GM18498 (cell line): ENCODE measurements around the gene KRTAP5-8.
"Not testable (repeated sequence)": the region's sequence is repeated elsewhere in the genome, so short reads cannot be mapped to it uniquely, and the experiment has no call there.

Source experiments
- ATAC-seq: cut with Tn5 transposase; IDR thresholded peaks from one replicate; pipeline ENCODE4 v1.9.1; 2021; ENCODE audit warnings: mild to moderate bottlenecking, moderate library complexity; ENCODE audit not compliant: unreplicated experiment

Gene KRTAP5-8

DNA sequence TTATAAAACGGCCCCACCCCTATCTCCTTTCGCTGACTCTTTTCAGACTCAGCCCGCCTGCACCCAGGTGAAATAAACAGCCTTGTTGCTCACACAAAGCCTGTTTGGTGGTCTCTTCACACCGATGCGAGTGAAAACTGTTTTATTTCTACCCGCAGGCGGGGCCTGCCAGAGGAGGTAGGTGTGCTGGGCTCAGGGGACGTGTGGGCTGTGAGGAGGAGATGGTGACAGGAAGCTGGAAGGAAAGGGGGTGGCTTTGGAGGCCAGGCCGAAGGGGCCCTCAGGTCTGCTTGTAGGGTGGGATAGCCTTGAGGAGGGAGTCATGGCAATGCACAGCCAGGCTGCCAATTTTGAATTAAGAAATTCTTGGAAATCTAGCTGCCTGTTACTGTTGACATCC, 32.0 kb upstream of the KRTAP5-8 start:
- no peak for ATAC-seq

DNA sequence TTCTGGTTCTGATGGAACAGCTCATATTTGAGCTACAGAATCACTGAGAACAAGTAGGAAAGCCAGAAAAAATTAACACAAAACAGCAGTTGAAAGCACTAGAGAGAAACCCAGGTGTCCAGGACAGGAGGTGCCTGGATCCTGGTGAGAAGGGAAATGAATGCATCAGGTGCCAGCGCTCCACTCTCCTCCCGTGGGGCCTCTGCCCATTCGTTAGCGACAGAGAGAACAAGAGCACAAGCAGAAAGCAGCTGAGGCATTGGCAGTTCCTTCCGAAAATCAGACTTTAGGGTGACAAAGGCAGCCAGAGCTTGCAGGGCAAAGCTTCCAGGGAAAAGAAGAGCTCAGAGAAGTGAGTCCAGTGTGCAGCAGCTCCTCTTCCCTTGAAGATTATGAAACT, 30.7 kb upstream of the KRTAP5-8 start:
- ATAC-seq, result no peak

DNA sequence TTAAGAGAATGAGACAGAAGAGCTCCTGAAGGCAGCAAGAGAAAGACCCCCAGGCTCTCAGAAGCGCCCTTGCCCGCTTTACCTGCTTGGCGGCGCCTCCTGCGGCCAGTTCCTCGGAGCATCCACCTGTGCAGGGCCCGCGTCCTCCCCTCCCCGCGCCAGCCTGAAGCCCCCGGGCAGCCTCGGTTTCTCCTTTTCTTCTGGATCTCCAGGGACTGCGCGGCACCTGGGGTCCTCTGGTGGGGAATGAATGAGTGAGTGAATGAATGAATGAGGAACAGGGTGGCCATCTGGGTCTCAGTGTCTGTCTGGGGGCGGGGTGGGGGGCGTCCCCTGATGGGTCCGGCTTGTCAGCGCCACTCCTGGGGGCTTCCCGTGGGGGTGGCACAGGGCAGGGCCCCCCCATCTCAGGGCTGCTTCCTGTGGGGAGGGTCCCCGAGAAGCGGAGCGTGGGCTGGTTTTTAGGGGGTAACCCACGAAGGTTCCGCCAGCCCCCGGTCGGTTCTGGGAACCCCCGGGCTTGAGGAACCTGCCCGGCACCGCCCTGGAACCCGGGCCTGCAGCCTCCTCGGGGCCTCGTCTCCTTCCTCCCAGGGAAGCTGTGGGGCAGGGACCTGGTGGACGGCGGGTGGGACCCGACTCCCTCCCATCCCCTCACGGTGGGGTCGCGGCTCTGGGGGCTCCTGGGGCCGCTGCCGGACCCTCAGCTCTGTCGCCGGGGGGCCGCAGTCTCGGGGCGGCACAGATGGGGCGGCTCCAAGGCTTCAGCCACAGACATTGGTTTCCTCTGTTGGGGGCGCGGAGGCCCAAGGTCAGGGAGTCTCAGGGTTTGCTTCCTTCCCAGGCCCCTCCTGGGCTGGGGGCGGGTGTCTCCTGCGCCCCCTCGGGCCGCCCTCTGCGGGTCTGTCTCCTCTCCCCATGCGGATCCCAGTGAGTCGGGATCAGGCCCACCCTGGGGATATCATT, 19.0 kb upstream of the KRTAP5-8 start:
- ATAC-seq, result no peak

DNA sequence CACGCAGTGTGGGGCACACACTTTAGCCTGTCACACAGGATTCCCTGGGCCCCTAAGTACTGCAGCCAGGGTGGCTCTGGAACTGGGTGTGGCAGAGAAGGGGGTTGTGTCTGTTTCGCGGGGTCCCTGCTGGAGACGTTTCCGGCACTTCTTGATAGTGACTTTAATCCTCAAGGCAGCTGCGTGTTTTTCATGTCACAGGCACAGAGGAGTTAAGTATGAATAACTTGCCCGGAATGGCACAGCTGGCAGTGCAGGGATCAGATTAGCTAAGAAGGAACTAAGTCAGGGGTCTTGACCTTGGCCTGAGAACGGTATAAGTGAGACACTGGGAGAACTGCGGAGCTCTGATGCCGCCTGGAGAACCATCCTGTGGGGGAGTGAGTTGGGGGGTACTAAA, 18.3 kb upstream of the KRTAP5-8 start:
- ATAC-seq, result no peak

DNA sequence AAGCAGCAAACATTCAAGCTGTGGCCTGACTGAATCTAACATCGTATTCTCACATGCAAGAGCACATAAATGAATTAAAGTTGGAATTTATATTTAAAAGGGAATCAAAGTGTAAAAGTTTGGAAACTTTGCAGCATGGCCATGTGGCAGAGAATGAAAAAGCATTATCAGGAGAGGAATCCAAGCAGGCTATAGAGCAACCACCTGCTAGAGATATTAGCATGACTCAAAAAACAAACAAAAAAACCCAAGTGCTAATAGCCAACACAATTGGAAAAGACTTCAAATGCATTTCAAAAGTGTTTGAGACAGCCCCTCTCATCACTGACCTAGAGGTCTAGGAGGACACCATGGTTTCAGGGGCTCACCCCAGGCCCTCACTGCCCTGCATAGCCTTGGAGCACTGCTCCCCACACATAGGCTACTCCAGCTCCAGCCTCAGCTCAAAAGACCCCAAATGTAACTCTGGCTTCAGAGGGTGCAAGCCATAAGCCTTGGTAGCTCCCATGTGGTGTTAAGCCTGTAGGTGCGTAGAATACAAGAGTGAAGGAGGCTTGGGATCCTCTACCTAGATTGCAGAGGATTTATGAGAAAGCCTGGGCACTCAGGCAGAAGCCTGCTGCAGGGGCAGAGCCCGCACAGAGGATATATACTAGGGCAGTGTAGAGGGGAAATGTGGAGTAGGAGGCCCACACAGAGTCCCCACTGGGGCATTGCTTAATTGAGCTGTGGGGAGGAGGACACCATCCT, 12.5 kb upstream of the KRTAP5-8 start:
- ATAC-seq, result no peak

DNA sequence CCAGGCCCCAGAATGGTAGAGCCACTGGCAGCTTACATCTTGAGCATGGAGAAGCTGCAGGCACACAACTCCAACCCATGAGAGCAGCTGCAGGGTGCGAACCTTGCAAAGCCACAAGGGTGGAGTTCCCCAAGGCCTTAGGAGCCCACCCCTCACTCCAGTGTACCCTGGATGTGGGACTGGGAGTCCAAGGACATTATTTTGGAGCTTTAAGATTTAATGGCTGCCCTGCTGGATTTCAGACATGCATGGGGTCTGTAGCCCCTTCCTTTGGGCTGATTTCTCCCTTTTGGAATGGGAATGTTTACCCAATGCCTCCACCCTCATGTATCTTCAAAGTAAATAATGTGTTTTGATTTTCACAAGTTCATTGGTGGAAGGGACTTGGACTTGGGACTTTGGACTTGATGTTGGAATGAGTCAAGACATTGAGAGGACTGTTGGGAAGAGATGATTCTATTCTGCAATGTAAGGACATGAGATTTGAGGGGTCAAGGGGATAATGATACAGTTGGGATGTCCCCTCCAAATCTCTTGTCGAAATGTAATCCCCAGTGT, 11.8 kb upstream of the KRTAP5-8 start:
- ATAC-seq, result no peak

DNA sequence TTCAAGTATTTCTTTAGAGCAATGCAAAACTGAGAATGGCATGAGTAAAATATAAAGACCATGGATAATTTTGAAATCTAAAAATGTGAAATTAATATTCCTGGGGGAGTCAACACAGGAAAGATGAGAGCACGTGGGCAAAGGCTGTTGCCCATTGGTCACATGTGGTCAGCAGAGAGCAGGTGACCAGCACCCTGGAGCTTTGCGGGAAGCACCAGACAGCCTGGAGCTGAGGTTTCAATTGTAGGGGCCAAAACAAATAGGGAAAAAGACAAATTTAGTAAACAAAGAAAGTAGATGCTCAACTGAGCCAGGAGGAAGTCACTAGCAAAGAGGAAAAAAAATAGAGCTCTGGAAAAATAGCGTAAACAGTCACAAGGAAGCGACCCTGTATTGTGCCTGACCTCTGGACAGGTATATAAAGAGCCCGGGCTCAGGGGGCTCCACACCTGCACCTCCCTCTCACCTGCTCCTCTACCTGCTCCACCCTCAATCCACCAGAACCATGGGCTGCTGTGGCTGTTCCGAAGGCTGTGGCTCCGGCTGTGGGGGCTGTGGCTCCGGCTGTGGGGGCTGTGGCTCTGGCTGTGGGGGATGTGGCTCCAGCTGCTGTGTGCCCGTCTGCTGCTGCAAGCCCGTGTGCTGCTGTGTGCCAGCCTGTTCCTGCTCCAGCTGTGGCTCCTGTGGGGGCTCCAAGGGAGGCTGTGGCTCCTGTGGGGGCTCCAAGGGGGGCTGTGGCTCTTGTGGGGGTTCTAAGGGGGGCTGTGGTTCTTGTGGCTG, 10.8 kb upstream of the KRTAP5-8 start, which contains the start of gene KRTAP5-7:
TSS of gene KRTAP5-7 (plus strand) at position 472 of the 780 bp plus-strand sequence. CDS start at position 506, 34 bp downstream.
- ATAC-seq, result not testable (repeated sequence)

DNA sequence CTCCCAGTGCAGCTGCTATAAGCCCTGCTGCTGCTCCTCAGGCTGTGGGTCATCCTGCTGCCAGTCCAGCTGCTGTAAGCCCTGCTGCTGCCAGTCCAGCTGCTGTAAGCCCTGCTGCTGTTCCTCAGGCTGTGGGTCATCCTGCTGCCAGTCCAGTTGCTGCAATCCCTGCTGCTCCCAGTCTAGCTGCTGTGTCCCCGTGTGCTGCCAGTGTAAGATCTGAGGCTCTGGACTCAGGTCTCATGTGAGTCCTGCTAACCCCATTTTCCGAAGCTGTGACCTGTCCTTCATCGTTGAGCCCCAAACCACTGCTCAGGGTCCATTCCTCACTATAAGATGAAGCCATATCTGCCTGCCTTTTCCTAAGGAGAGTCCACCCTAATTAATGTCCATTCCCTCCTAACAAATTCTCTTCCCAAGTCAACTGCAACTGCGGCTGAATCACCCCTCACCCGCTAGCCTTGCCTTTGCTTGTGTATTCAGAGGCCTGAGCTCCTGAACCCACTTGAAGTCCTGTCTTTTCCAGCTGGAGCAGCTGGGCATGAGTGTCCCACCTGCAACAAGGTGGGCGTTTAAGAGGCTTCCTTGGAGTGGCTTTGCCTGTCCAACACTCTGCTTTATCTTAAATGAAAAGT, 10.1 kb upstream of the KRTAP5-8 start:
- ATAC-seq, result no peak

DNA sequence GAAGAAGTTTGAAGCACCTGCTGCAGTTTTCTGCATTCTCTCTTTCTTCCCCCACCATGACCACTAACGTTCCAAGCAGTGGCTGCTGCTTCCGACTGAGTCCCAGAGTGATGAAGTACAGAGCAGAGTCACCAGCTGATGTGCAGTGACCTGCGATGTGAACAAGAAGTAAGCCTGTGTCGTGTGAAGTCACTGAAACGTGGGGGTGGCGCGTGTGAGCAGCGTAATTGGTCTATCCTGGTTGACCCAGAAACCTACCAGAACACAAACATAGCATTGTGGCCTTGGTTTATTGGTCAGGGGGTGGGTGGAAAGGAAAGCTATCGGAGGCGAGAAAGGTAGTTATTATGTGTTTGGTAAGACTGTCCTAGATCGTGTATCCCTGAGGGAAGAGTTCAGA, 7.2 kb upstream of the KRTAP5-8 start:
- ATAC-seq, result no peak

DNA sequence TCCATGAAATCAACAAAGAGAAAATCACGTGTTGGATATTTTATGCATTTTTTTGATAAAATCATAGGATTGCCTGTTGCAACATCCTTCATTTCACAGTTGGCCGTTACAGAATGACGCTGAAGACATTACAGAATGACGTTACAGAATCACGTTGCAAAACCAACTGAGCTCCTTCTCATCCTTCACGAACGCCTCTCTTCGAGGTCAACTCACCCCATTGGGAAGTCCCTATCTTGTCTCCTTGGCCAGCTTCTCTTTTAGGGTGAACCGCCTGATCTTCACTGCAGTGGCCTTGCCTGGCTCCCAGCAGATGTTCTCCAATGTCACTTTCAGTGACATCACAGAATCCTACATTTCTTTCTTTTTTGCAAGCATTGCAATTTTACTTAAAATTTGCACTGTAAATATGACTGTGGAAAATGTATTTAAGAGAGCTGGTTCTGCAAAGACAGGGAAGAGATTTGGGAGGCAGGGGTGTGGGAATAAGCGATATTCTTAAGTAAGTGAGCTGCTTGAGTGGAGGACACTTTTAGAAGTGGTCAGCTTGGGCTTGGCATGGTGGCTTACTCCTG, 5.7 kb upstream of the KRTAP5-8 start:
- no peak for ATAC-seq

DNA sequence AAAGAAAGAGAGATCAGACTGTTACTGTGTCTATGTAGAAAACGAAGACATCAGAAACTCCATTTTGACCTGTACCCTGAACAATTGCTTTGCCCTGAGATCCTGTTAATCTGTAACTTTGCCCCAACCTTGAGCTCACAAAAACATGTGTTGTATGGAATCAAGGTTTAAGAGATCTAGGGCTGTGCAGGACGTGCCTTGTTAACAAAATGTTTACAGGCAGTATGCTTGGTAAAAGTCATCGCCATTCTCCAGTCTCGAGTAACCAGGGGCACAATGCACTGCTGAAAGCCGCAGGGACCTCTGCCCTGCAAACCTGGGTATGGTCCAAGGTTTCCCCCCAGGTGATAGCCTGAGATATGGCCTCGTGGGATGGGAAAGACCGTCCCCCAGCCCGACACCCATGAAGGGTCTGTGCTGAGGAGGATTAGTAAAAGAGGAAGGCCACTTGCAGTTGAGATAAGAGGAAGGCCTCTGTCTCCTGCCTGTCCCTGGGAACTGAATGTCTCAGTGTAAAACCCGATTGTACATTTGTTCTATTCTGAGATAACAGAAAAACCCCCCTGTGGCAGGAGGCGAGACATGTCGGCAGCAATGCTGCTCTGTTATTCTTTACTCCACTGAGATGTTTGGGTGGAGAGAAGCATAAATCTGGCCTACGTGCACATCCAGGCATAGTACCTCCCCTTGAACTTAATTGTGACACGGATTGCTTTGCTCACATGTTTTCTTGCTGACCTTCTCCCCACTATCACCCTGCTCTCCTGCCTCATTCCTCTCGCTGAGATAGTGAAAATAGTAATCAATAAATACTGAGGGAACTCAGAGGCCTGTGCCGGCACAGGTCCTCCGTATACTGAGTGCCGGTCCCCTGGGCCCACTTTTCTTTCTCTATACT, 2.9 kb upstream of the KRTAP5-8 start:
- ATAC-seq, result not testable (repeated sequence)

DNA sequence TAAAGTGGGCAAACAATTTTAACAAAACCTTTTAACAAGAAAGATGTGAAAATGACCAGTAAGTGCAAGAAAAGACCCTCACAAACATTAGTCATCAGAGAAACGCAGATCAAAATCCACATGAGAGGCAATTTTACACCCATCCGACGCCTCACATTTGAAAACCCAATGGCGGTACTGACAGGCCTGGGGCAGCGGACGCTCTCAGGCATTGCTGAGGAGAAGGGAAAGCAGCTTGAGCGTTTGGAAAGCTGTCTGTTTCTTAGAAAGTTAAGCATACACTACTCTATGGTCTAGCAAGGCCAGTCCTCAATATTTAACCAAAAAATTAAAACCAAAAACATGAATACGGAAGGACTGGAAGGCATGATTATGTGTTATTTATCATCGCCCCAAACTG, 2.0 kb upstream of the KRTAP5-8 start:
- ATAC-seq, result no peak

DNA sequence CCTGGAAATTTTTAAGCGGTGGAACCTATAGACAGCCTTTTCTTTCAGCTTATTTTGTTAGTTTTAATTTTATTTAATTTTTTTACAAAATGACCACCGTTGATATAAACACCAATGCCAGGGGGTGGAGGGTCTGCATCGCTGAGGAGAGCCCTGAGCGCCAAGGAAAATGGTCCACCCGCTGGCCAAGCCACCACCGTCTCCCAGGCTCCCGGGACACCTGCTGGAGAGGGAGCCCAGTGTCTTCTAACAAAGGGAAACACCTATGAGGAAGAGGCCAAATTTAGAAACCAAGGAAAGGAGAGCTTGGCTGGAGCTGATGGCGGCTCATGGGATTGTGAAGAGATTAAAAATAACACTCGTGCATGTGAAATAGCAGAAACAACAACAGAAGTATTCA, 288 bp upstream of the KRTAP5-8 start:
- no peak for ATAC-seq

DNA sequence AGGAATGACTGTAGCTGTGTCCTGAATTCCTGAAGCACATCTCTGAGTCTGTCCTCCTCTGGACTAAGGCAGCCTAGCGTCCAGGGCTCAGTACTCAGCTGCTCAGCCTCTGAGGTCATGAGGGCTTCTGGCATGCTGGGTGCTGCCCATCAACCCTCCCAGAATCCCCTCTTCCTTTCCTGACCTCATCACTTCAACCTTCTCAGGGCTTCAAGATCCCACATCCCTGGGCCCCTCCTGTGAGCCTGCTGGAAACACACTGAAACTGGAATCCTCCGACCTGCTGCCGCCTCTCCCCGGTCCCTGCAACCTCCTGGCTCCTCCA, 803 bp downstream of the KRTAP5-8 start:
- no peak for ATAC-seq

DNA sequence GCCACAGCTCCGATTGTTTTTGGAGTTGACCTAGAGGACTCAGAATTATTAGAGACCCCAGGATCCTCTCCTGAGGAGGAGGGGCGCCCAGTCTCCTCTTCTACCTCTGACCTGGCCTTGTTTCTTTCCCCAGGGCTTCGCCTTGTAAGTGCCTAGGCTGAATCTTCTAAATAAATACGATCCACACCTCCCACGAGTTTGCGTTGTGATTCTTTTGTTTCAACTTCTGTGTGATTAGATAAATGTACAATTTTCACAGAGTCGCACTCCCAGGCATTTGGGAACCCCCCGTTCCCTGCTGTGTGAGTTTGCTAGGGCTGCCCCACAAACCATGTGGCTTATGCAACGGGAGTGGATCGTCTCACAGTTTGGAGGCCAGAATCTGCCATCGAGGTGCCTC, 1.2 kb downstream of the KRTAP5-8 start:
- no peak for ATAC-seq

DNA sequence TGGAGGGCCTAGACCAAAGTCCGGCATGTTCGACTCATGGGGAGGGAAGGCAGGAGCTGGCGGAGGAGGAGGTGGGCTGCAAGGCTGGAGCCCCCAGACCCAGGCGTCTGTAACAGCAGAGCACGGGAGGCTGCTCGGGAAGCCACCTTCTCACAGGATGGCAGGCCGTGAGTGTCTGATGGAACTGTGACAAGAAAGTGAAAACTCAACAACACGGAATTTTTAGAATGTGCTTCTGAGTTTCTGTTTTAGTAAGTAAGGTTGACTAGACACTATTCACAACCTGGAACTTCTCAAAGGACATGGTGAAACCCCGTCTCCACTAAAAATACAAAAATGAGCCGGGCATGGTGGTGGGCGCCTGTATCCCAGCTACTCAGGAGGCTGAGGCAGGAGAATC, 2.1 kb downstream of the KRTAP5-8 start:
- ATAC-seq, result not testable (repeated sequence)

DNA sequence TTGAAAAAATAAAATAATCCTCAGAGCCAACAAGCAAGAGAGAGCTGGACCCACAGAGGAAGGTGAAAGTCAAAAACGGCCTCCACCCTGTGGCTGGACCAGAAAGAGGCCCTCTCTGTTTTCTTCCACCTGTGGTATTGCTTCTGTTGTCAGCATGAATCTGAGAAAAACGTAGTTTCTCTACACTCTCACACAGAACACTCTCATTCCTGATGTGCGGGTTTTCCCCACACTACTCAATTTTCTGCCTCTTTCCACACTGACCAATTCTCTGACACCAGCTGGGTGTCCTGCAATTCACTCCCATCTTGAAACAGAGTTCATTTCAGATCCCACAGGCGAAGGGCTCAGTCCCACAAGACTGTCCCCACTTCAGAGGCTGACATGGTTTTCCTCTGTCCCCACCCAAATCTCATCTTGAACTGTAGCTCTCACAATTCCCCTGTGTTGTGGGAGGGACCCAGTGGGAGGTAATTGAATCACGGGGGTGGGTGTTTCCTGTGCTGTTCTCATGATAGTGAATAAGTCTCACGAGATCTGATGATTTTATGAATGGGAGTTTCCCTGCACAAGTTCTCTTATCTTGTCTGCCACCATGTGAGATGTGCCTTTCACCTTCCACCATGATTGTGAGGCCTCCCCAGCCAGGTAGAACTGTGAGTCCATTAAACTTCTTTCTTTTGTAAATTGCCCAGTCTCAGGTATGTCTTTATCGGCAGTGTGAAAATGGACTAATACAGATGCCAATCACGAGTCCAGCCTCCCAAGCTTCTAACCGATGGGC, 2.9 kb downstream of the KRTAP5-8 start:
- ATAC-seq, result peak; percentile 64

DNA sequence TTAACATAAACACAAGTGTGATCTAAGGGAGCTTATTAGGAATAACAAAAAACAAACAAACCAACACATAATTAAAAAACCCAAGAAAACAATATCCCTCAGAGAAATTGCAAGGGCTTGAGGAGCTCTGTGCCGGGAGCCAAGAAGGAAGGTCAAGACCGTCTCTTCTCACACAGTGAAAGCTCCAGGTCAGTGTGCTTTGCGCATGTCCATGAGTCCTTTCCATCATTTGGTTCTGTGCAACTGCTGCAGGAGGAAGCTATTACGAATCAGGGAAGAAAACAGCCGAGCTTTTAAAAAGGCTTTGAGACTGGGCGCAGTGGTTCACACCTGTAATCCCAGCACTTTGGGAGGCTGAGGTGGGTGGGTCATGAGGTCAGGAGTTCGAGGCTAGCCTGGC, 4.6 kb downstream of the KRTAP5-8 start:
- no peak for ATAC-seq
